Measurements from ENCODE around the gene ZBED6.
"Not testable (repeated sequence)": the region's sequence is repeated elsewhere in the genome, so short reads cannot be mapped to it uniquely, and the experiment has no call there.

Gene ZBED6

DNA sequence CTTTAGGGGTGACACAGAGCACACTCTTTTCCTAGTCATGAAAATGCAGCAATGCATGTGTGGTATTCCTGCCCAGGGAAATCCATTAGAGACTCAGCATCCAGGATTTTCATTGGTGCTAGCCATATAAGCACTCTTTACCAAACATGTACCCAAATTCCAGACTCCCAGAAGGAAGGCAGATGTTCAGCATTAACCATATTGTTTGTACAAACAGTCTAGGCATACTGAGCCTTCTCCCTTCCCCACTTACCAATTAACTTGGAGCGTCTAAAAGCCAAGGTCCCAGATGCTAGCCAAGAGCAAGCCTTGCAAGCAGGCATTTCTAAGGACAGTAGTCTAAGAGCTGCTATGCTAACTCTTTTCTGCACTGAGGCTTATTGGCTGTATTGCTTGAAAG is 27.9 kb downstream of the ZBED6 start:
- H3K4me3 ChIP-seq (ENCODE audit: low read depth, low read length) = no peak overlapping the region
- DNase-seq (ENCODE audit: low read depth) = no peak
- TF ChIP-seq MYC (IDR thresholded peaks at IDR 0.05; ENCODE audit: low read depth, low read length) = no peak
- TF ChIP-seq, protein P1, sequence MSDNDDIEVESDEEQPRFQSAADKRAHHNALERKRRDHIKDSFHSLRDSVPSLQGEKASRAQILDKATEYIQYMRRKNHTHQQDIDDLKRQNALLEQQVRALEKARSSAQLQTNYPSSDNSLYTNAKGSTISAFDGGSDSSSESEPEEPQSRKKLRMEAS (IDR thresholded peaks at IDR 0.05; ENCODE audit: low read depth, low read length) = no peak
- TF ChIP-seq, protein P2, sequence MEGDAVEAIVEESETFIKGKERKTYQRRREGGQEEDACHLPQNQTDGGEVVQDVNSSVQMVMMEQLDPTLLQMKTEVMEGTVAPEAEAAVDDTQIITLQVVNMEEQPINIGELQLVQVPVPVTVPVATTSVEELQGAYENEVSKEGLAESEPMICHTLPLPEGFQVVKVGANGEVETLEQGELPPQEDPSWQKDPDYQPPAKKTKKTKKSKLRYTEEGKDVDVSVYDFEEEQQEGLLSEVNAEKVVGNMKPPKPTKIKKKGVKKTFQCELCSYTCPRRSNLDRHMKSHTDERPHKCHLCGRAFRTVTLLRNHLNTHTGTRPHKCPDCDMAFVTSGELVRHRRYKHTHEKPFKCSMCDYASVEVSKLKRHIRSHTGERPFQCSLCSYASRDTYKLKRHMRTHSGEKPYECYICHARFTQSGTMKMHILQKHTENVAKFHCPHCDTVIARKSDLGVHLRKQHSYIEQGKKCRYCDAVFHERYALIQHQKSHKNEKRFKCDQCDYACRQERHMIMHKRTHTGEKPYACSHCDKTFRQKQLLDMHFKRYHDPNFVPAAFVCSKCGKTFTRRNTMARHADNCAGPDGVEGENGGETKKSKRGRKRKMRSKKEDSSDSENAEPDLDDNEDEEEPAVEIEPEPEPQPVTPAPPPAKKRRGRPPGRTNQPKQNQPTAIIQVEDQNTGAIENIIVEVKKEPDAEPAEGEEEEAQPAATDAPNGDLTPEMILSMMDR (IDR thresholded peaks at IDR 0.05; ENCODE audit: low read depth, low read length) = no peak
- no peak for TF ChIP-seq POLR2A (IDR thresholded peaks at IDR 0.05; ENCODE audit: extremely low read depth, insufficient read length)

DNA sequence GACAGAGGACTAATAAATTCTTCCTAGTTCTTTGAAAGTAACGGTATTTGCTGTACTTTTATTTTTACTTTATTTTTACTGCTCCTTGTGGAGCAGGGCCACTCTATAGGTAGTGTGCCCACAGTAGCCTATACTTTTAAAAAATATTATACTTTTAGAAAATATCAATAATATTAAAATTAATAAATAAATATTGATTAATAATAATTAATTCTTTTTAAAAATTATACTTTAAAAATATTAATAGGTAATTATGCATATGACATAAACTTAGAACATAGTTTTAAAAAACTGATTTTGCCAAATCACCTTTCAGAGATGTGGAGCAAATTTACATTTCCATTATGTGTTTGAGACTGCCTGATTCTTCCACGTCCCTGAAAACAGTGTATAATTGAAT is 30.8 kb downstream of the ZBED6 start:
- TF ChIP-seq POLR2A (IDR thresholded peaks at IDR 0.05; ENCODE audit: extremely low read depth, insufficient read length) = no peak
- TF ChIP-seq, protein P1 (IDR thresholded peaks at IDR 0.05; ENCODE audit: low read depth, low read length) = no peak
- TF ChIP-seq, protein P2 (IDR thresholded peaks at IDR 0.05; ENCODE audit: low read depth, low read length) = no peak
- TF ChIP-seq MYC (IDR thresholded peaks at IDR 0.05; ENCODE audit: low read depth, low read length) = no peak
- H3K4me3 ChIP-seq (ENCODE audit: low read depth, low read length) = no peak overlapping the region
- no peak for DNase-seq (ENCODE audit: low read depth)

DNA sequence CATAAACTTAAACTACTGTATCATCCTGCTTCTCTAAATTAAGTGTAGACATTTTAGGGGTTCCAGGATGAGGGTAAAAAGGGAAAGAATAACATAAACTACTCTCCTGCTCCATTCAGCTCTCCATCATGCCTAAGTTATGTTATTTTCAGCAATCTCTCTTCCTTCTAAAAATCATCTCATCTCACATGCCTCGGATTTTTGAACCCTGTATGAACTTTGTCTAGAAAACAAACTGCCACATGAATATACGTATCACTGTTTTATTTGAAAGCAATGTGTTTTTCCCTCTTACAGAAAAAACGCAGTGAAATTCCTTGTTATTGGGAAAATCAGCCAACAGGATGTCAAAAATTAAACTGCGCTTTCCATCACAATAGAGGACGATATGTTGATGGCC is 32.6 kb downstream of the ZBED6 start:
- no peak overlapping the region for H3K4me3 ChIP-seq (ENCODE audit: low read depth, low read length)
- TF ChIP-seq MYC (IDR thresholded peaks at IDR 0.05; ENCODE audit: low read depth, low read length) (no peak), POLR2A (IDR thresholded peaks at IDR 0.05; ENCODE audit: extremely low read depth, insufficient read length) (no peak)
- TF ChIP-seq, protein P2 (IDR thresholded peaks at IDR 0.05; ENCODE audit: low read depth, low read length) = no peak
- TF ChIP-seq, protein P1 (IDR thresholded peaks at IDR 0.05; ENCODE audit: low read depth, low read length) = no peak
- no peak for DNase-seq (ENCODE audit: low read depth)

DNA sequence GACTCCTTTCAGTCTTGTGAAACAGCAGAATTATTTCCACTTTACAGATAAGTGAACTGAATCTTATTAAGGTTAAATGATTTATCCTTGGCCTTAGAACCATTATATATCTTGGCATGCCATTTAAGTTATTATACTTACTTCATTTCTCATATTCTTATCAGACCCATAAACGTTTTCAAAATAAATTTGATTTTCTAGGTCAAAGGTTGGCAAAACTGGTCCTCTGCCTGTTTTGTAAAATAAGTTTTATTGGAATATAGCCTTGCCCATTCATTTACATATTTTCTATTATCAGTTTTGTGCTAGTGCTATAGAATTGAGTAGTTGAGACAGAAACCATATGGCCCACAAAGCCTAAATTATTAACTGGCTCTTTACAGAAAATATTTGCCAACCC is 33.1 kb downstream of the ZBED6 start:
- no peak overlapping the region for H3K4me3 ChIP-seq (ENCODE audit: low read depth, low read length)
- TF ChIP-seq, protein P2 (IDR thresholded peaks at IDR 0.05; ENCODE audit: low read depth, low read length) = no peak
- TF ChIP-seq POLR2A (IDR thresholded peaks at IDR 0.05; ENCODE audit: extremely low read depth, insufficient read length) (no peak), MYC (IDR thresholded peaks at IDR 0.05; ENCODE audit: low read depth, low read length) (no peak)
- TF ChIP-seq, protein P1 (IDR thresholded peaks at IDR 0.05; ENCODE audit: low read depth, low read length) = no peak

DNA sequence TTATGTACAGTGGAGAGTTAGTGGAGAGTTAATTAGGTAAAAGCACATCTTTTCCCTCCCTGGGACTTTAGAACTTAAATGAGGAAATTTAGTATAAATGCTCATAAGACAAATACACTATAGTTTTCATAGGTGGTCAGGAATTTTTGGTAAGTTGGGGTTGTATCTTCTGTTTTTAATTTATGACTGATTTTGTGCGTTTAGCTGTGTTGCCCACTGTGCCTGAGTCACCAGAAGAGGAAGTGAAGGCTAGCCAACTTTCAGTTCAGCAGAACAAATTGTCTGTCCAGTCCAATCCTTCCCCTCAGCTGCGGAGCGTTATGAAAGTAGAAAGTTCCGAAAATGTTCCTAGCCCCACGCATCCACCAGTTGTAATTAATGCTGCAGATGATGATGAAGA is 33.8 kb downstream of the ZBED6 start:
- peak; percentile 21 for DNase-seq (ENCODE audit: low read depth)

More for the DNA sequence above, 33.1 kb downstream of the ZBED6 start:
- no peak for DNase-seq (ENCODE audit: low read depth)

DNA sequence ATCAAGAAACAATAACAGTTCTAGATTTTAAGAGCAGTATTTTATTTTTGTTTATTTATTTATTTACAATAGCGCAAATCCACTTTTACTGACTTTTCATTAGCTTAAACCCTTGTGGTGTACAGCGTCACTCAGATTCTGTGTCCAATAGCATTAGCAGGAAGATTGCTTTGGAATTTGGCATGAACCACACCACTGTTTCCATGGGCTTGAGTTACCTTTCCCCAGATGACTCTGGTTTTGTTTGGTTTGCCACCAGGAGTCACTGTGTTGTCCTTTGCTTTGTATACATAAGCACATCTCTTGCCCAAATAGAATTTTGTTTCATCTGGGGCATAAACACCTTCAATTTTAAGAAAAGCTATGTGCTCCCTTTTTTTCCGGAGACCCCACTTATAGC is 40.1 kb downstream of the ZBED6 start:
- TF ChIP-seq POLR2A (IDR thresholded peaks at IDR 0.05; ENCODE audit: extremely low read depth, insufficient read length) (no peak), MYC (IDR thresholded peaks at IDR 0.05; ENCODE audit: low read depth, low read length) (no peak)
- TF ChIP-seq, protein P1 (IDR thresholded peaks at IDR 0.05; ENCODE audit: low read depth, low read length) = no peak
- TF ChIP-seq, protein P2 (IDR thresholded peaks at IDR 0.05; ENCODE audit: low read depth, low read length) = no peak
- no peak overlapping the region for H3K4me3 ChIP-seq (ENCODE audit: low read depth, low read length)
- no peak for DNase-seq (ENCODE audit: low read depth)

More for the DNA sequence above, 33.8 kb downstream of the ZBED6 start:
- not testable (repeated sequence) for H3K4me3 ChIP-seq (ENCODE audit: low read depth, low read length)
